Measurements from ENCODE around the gene SPACDR. TPM values are rescaled to one million over a fixed set of nuclear protein-coding genes. Genes with fewer than 3 reads are reported as not detected.
"Not testable (repeated sequence)": the region's sequence is repeated elsewhere in the genome, so short reads cannot be mapped to it uniquely, and the experiment has no call there.

The SPACDR gene
- total RNA-seq, 1 donor from 2014 or later: not detected

- H4K20me1 ChIP-seq (ENCODE audit: low read depth): no peaks in the 10 kb centered on the region
- no peaks in the 10 kb centered on the region for H3K9me3 ChIP-seq (ENCODE audit: low read depth)
- H3K4me3 ChIP-seq: no peak overlapping the region
- no peak overlapping the region for H3K4me3 Mint-ChIP-seq
- no peak overlapping the region for H3K9ac ChIP-seq
- H3K27ac ChIP-seq: no peak overlapping the region
- no peak overlapping the region for H3K27ac Mint-ChIP-seq
- TF ChIP-seq EZH2 (IDR thresholded peaks at IDR 0.05) (no peak), EZH2phosphoT487 (IDR thresholded peaks at IDR 0.05) (no peak), CTCF (IDR thresholded peaks at IDR 0.05) (peak; percentile 39)
- H3K4me2 ChIP-seq: no peak overlapping the region
- DNase-seq (ENCODE audit: low spot score): no peak
- peaks cover 9% of the 10 kb centered on the region for H3K4me1 Mint-ChIP-seq
- H3K36me3 ChIP-seq: no peaks in the 10 kb centered on the region
- H3K27me3 Mint-ChIP-seq (ENCODE audit: insufficient read depth, low read depth): no peaks in the 10 kb centered on the region
- H3F3A ChIP-seq (ENCODE audit: low read depth): no peaks in the 10 kb centered on the region
- H3K4me1 ChIP-seq: no peaks in the 10 kb centered on the region
- no peak overlapping the region for H2AFZ ChIP-seq (replicated peaks)
- H3K79me2 ChIP-seq (ENCODE audit: low read depth): no peaks in the 10 kb centered on the region
- H3K9me3 Mint-ChIP-seq: no peaks in the 10 kb centered on the region
- H3K27me3 ChIP-seq: no peaks in the 10 kb centered on the region
- H3K36me3 Mint-ChIP-seq: no peaks in the 10 kb centered on the region
These were observed 7.5 kb downstream of the SPACDR start for GRCh38 chr7:100456562-100456961.

GRCh38 chr7:100455206-100455605, 8.9 kb downstream of the SPACDR start:
- Histone ChIP-seq H3F3A (ENCODE audit: low read depth) (no peaks in the 10 kb centered on the region), H3K4me2 (no peak overlapping the region), H3K9ac (no peak overlapping the region), H2AFZ (replicated peaks) (no peak overlapping the region), H3K9me3 (ENCODE audit: low read depth) (no peaks in the 10 kb centered on the region), H3K36me3 (no peaks in the 10 kb centered on the region), H3K79me2 (ENCODE audit: low read depth) (no peaks in the 10 kb centered on the region), H3K27me3 (no peaks in the 10 kb centered on the region), H4K20me1 (ENCODE audit: low read depth) (no peaks in the 10 kb centered on the region), H3K4me3 (no peak overlapping the region), H3K27ac (no peak overlapping the region), H3K4me1 (no peaks in the 10 kb centered on the region)
- Mint-ChIP-seq H3K36me3 (no peaks in the 10 kb centered on the region), H3K27me3 (ENCODE audit: insufficient read depth, low read depth) (no peaks in the 10 kb centered on the region), H3K4me3 (no peak overlapping the region), H3K27ac (peak overlapping the region; percentile 75), H3K4me1 (peaks cover 9% of the 10 kb centered on the region), H3K9me3 (no peaks in the 10 kb centered on the region)
- TF ChIP-seq CTCF (IDR thresholded peaks at IDR 0.05) (no peak), EZH2phosphoT487 (IDR thresholded peaks at IDR 0.05) (no peak), EZH2 (IDR thresholded peaks at IDR 0.05) (no peak)
- no peak for DNase-seq (ENCODE audit: low spot score)

GRCh38 chr7:100453854-100454253, 10.2 kb downstream of the SPACDR start:
- H3K36me3 ChIP-seq; H3K27ac ChIP-seq; H3K4me3 Mint-ChIP-seq; H3K27ac Mint-ChIP-seq; H3K4me1 ChIP-seq; H3K36me3 Mint-ChIP-seq; H3K9me3 Mint-ChIP-seq; H3K27me3 ChIP-seq; H4K20me1 ChIP-seq (ENCODE audit: low read depth); H3K27me3 Mint-ChIP-seq (ENCODE audit: insufficient read depth, low read depth); DNase-seq (ENCODE audit: low spot score); H3K4me2 ChIP-seq; H3F3A ChIP-seq (ENCODE audit: low read depth); H3K9ac ChIP-seq; H3K4me3 ChIP-seq; H2AFZ ChIP-seq (replicated peaks); H3K9me3 ChIP-seq (ENCODE audit: low read depth); H3K79me2 ChIP-seq (ENCODE audit: low read depth): not testable (repeated sequence)
- peaks cover 11% of the 10 kb centered on the region for H3K4me1 Mint-ChIP-seq

- H3F3A ChIP-seq (ENCODE audit: low read depth): no peaks in the 10 kb centered on the region
- no peak for DNase-seq (ENCODE audit: low spot score)
- H3K36me3 Mint-ChIP-seq: no peaks in the 10 kb centered on the region
These were observed 11.5 kb downstream of the SPACDR start for GRCh38 chr7:100452513-100452912.

More at GRCh38 chr7:100452513-100452912, 11.5 kb downstream of the SPACDR start:
- no peaks in the 10 kb centered on the region for H3K79me2 ChIP-seq (ENCODE audit: low read depth)
- Mint-ChIP-seq H3K27me3 (ENCODE audit: insufficient read depth, low read depth) (no peaks in the 10 kb centered on the region), H3K4me3 (no peak overlapping the region), H3K27ac (no peak overlapping the region), H3K4me1 (peaks cover 11% of the 10 kb centered on the region), H3K9me3 (no peaks in the 10 kb centered on the region)
- no peak overlapping the region for H3K4me3 ChIP-seq
- no peak overlapping the region for H2AFZ ChIP-seq (replicated peaks)
- no peak overlapping the region for H3K4me2 ChIP-seq
- H3K9me3 ChIP-seq (ENCODE audit: low read depth): no peaks in the 10 kb centered on the region
- TF ChIP-seq EZH2 (IDR thresholded peaks at IDR 0.05) (no peak), CTCF (IDR thresholded peaks at IDR 0.05) (no peak), EZH2phosphoT487 (IDR thresholded peaks at IDR 0.05) (no peak)
- no peaks in the 10 kb centered on the region for H4K20me1 ChIP-seq (ENCODE audit: low read depth)
- H3K9ac ChIP-seq: no peak overlapping the region
- H3K4me1 ChIP-seq: no peaks in the 10 kb centered on the region
- no peak overlapping the region for H3K27ac ChIP-seq
- no peaks in the 10 kb centered on the region for H3K36me3 ChIP-seq
- no peaks in the 10 kb centered on the region for H3K27me3 ChIP-seq

Data from neural progenitor cell (in vitro differentiated cells).